Stomach (tissue), 9 donors: Measurements from ENCODE around the gene MID1. TPM values are rescaled to one million over a fixed set of nuclear protein-coding genes. Genes with fewer than 3 reads are reported as not detected.

ENCODE experiments used
- DNase-seq, 2 donors: peaks; one replicate each; pipeline versions ENCODE4 v3.0.0 to v3.0.0-alpha.2; 2013 to 2019
- H3K27ac ChIP-seq, 5 donors: fragments of 200-600 bp in 4 of 5; sonication (generic) in 4 of 5; one replicate each; pipeline ENCODE4 v1.5.1; 2013 to 2019; ENCODE audit warnings: mild to moderate bottlenecking in 1 of 5, moderate library complexity in 1 of 5
- H3K27me3 ChIP-seq, 3 donors: fragments of 200-600 bp; sonication (generic); one replicate each; pipeline ENCODE4 v1.5.1; 2017 to 2019; ENCODE audit warnings: mixed run types in 1 of 3
- H3K36me3 ChIP-seq, 4 donors: fragments of 200-600 bp; sonication (generic); 1 replicate in 3 of 4; 2 replicates in 1 of 4; pipeline ENCODE4 v1.5.1; 2016 to 2019
- H3K4me1 ChIP-seq, 4 donors: fragments of 200-600 bp; sonication (generic); one replicate each; pipeline ENCODE4 v1.5.1; 2016 to 2019
- H3K4me3 ChIP-seq, 4 donors: fragments of 200-600 bp; sonication (generic) in 3 of 4; one replicate each; pipeline ENCODE4 v1.5.1; 2016 to 2019; ENCODE audit warnings: mild to moderate bottlenecking in 1 of 4
- H3K9me3 ChIP-seq, 4 donors: fragments of 200-600 bp; sonication (generic); one replicate each; pipeline ENCODE4 v1.5.1; 2016 to 2019
- CTCF ChIP-seq, 7 experiments: fragments of 450-650 bp in 4 of 7; fragments of 200-600 bp in 3 of 7; sonication (generic) in 3 of 7; IDR thresholded peaks; one replicate each; pipeline ENCODE4 v1.5.1; 2016 to 2019; ENCODE audit warnings: antibody characterized with exemption in 7 of 7, control low read depth in 2 of 7, mild to moderate bottlenecking in 1 of 7
- EP300 ChIP-seq: sonication (generic); formaldehyde crosslinking; IDR thresholded peaks from one replicate; pipeline ENCODE4 v1.6.1; 2017; ENCODE audit warnings: antibody characterized with exemption
- POLR2A ChIP-seq, 4 donors: fragments of 450-650 bp; IDR thresholded peaks; one replicate each; pipeline ENCODE4 v1.6.1; 2016; ENCODE audit warnings: antibody characterized with exemption in 4 of 4, control low read depth in 2 of 4, mild to moderate bottlenecking in 1 of 4, moderate library complexity in 1 of 4
- POLR2AphosphoS5 ChIP-seq, 3 donors: sonication (generic); formaldehyde crosslinking; IDR thresholded peaks; one replicate each; pipeline ENCODE4 v1.6.1; 2016; ENCODE audit warnings: antibody characterized with exemption in 3 of 3
- WGBS, 5 donors: extraction: QIAGEN DNeasy Blood & Tissue Kit in 3 of 5; methylation state at CpG; one replicate each; pipeline versions ENCODE4 v1.1.5 to v1.1.7; 2013 to 2018; 5-methylcytosine and 5-hydroxymethylcytosine counted together
- intact Hi-C: fragments of 100-400 bp; cut with DNase I; formaldehyde crosslinking; loops from one replicate; pipeline ENCODE4 v1.15.1; 2023; ENCODE audit warnings: low total_unique reads
- polyA plus RNA-seq, 3 donors: library from polyadenylated mRNA; stranded (reverse); fragments of 200-250 nt; gene quantifications; one replicate each; pipeline ENCODE4 v1.2.3, GENCODE V29; 2013
- small RNA-seq, 4 donors: library from RNA; depleted of rRNA; stranded (forward); fragments of <200 nt; gene quantifications; one replicate each; pipeline ENCODE3, GENCODE V24; 2016
- total RNA-seq, 5 donors: library from RNA; depleted of rRNA; stranded (reverse); fragments of >200 nt; gene quantifications; one replicate each; pipeline versions ENCODE4 v1.1.0 to v1.2.3, GENCODE V29; 2014 to 2016
- donor health status: healthy with polysubstance abuse.
- donor health status: Bipolar disorder and iron deficiency.
- donor health status: healthy.

The MID1 gene
- total and polyA plus RNA-seq, 8 donors, result 2.0 to 25.1 (median 8.5) TPM

GRCh38 chrX:10395643-10396042, 224.7 kb downstream of the MID1 start:
- Histone ChIP-seq H3K9me3 (no peaks in the 10 kb centered on the region), H3K36me3 (no peaks in the 10 kb centered on the region), H3K4me3 (no peak overlapping the region), H3K27me3 (no peaks in the 10 kb centered on the region), H3K27ac (no peak overlapping the region), H3K4me1 (no peaks in the 10 kb centered on the region)
- no peak for TF ChIP-seq POLR2A (IDR thresholded peaks at IDR 0.05)
- TF ChIP-seq POLR2AphosphoS5 (IDR thresholded peaks at IDR 0.05), result no peak
- TF ChIP-seq EP300, result no peak
- TF ChIP-seq CTCF (IDR thresholded peaks at IDR 0.05), result no peak
- intact Hi-C loops, result no loop called here
- no peak for DNase-seq
- 61 to 81% (median 71%) methylated on average over 6 of the region's 6 CpGs for WGBS, 5 donors

Small RNA genes within 50 kb of the gene (small RNA-seq; reads per million reads assigned to genes)
- 0 reads per million in 4 donors for gene RNU6-800P
